Stimulated activated CD4-positive, alpha-beta T cell treated with anti-CD3 and anti-CD28 coated beads, Interleukin-1b, Interleukin-23, amount 100 ng/mL, for 24 hours (primary cell): ENCODE measurements around the gene RRN3.
"Not testable (repeated sequence)": the region's sequence is repeated elsewhere in the genome, so short reads cannot be mapped to it uniquely, and the experiment has no call there.

ENCODE experiments used
- DNase-seq, 4 experiments: peaks; one replicate each; pipeline ENCODE4 v3.0.0-alpha.2; 2020; ENCODE audit warnings: low read depth in 4 of 4, low spot score in 1 of 4

RRN3 gene

DNA sequence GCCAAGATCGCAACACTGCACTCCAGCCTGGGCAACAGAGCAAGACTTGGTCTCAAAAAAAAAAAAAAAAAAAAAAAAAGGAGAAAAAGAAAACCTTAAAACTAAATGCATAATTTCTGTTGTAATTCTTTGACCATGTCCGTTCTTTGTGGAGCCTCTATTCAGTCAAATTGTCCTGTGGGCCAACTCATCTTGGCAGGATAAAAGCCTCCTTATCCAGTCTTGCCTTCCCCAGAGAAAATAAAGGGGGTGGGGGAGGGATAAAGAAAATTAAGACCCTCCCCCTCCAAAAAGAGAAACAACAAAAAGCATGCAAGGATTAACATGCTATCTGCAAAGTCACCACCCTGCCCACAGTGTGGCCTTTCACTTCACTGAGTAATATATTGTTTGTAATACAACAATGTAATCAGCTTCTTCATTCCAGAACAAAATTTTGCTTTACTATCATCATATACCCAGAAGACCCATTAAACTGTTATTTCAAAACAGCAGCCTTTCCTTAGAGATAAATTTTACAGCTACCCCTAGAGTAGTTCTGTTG, 5.4 kb upstream of the RRN3 start:
- DNase-seq, result not testable (repeated sequence)

DNA sequence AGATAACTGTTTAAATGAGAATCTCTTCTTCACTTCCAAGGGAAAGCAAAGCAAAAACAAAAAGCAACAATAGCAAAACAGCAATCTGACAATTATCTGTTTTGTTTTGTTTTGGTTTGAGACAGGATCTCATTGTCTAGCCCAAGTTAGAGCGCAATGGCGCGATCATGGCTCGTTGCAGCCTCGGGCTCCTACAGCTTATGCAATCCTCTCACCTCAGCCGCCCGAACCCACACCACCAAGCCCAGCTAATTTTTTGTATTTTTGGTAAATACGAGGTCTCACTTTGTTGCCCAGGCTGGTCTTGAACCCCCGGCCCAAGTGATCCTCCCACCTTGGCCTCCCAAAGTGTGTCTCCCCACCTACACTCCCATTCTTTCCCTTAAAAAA, 2.5 kb upstream of the RRN3 start:
- DNase-seq, result not testable (repeated sequence)

DNA sequence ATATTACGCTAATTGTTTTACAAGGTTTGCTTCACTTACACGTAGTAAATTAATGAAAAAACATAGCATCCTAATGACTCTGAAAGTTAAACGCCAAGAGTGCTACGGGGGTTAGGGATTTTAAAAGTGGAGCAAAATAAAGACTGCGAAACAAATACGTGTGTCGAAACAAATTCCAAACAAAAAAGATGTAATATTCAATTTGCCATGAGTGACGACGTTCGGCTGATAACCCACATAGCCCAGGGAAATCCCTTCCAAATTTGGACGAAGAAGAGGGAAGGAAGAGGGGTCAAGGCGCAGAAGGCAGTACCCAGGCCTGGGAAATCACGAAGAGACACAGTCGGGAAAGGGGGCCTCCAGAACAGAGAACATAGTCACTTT, 509 bp downstream of the RRN3 start:
- not testable (repeated sequence) for DNase-seq

DNA sequence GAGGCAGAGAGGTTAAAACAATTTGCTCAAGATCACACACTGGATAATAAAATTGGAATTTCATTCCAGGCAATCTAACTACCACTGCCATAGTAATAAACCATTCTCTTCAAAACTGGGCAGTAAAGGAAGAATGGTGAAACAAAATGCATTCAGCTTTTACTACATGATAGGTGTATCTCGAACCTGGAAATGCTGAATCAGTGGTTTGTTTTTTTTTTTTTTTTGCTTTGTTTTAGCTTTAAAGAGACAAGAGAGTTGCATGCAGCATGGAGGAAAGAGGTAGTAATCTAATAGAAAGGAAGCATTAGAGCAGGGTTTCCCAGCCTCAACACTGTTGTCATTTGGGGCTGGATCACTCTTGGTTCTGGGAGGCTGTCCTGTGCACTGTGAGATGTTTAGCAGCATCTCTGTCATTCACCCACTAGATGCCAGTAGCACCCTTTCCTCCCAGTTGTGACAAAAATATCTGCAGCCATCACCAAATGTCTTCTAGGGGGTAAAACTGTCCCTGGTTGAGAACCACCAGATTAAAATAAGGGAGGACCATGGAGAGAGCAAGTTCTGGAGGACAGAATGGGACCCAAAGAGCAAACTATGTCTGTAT, 3.3 kb downstream of the RRN3 start:
- not testable (repeated sequence) for DNase-seq

DNA sequence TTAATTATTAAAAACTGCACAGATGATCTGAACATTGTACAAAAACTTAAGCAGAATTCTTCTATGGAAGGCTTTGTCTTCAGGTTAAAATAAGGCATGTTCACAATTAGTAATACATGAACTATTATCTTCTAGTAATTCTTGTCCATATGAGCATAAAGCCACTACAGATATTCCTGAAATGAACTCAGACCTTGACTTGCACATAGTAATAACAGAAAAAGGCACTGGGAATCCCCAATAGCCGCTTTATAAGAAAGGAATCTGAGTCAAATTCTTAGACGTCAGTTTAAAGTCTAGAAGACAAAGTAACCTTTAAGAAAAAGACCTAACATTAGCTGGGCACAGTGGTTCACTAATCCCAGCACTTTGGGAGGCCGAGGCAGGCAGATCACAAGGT, 11.3 kb downstream of the RRN3 start:
- DNase-seq, result not testable (repeated sequence)

DNA sequence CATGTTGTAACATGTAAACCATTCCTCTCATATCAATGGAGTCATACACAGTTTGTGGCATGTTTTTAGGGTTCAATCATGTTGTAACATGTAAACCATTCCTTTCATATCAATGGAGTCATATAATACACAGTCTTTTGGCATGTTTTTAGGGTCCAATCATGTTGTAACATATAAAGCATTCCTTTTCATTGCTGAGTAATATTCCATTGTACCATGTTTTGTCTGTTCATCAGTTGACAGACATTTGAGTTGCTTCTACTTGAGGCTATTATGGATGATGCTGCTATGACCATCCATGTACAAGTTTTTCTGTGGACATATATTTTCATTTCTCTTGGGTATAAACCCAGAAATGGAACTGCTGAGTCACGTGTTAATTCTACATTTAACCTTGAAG, 13.2 kb downstream of the RRN3 start:
- DNase-seq, result not testable (repeated sequence)

DNA sequence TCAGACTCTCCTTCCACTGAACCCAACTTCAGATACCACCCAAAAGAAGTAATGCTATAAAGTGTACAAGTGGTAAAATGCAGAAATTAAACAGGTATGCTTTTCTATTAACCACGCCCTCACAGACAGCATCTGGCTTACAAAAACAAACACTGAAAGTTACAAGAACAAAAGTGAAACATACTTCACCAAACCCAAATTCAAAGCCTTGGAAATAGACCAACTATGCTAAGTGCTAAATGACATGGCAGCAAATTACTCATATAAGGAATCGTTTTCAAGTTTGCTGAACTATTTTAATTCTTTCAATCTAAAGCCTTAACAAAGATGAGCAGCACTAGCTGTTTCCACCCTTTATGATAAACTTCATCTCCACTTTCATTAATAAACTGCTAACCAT, 17.9 kb downstream of the RRN3 start:
- not testable (repeated sequence) for DNase-seq

DNA sequence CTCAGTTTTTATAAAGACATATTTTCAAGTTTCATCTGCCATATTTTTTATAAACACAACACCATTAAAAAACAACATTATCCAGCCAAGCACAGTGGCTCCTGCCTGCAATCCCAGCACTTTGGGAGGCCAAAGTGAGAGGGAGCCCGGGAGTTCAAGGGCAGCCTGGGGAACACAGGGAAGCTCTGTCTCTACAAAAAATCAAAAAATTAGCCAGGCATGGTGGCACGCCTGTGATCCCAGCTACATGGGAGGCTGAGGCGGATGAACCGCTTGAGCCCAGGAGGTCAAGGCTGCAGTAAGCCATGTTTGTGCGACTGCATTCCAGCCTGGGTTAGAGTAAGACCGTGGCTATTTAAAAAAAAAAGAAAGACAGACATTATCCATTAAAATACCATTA, 21.0 kb downstream of the RRN3 start:
- no peak for DNase-seq

DNA sequence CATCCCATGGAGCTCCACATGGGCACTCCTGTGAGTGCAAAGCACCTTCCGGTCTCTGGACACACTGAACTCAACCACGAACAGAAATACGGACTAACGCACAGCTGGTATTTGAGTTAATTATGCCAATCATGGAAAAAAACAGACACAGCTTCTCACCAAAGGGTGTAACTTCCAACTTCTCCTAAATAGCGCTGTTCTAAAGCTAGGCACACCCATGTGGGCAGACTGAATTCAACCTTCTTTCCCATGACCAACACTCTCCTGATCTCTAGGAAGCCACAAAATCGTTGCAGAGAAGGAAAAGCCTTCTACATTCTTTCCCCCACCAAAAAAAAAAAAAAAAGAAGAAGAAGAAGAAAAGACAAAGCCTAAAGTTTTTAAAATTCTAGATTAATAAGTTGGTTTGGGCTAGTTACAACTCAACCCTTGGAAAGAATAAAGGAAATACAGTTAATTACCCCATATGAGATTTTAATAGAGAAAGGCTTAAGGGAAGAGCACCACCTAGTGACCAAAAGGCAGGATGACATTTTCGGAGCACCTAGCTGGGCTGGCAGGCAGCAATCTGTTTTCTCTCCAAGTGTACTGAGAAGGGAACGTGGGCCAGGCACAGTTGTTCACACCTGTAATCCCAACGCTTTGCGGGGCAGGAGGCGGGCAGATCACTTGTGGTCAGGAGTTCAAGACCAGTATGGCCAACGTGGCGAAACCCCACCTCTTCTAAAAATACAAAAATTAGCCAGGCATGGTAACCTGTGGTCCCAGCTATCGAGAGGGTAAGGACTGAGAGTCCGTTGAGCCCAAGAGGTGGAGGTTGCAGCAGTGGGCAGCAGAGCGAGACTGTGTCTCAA, 21.9 kb downstream of the RRN3 start:
- not testable (repeated sequence) for DNase-seq

DNA sequence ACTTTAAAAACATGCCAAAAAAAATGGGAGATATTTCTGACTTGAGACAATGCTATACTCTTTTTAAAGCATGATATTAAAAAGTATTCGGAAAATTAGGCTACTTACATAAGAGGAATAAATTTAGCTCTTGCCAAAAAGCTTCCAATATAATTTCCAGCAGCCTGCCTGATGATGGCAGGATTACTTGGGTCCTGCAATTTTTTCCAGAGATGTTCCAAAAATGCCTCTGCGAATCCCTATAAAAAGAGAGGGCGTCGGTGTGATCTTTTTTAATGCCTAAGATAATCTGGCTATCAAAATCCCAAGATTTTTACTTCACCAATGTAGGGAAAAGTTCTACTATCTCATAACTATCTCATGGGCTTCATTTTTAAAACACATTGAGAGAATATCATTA, 23.1 kb downstream of the RRN3 start:
- DNase-seq, result not testable (repeated sequence)

DNA sequence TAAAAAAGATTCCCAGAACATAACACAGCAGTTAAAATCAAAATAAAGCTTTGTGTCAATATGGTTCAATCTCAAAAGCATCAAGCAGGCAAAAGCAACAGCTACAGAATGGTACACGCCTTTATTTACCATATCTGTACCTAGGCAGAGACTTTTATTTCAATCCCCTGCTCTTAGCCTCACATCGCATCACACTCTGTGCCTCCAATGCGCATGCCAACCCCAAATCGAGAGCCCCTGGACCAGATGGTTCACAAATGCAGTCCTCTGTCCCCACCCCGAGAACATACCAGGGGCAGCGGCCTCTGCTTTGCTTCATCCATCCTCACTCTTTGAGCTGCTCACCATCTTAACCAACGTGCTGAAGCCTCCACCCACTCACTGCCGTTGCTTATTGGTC, 27.4 kb downstream of the RRN3 start:
- not testable (repeated sequence) for DNase-seq

DNA sequence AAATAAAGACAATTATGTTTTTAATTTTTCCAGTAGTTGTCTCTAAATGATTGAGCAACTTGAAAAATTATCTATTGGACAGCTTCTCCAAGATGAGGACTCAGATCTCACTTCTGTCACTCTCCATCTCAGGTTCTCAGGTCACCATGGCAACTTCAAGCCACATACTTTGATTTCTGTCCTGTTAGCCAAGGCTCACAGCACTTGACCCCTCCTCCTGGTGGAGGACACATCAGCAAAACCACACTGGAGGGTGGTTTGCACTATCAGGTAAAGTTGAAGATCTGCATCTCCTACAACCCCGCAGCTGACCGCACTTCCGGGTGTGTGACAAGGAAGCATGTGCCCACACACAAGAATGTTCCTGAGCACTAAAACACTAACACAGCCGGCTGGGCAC, 28.1 kb downstream of the RRN3 start:
- not testable (repeated sequence) for DNase-seq

DNA sequence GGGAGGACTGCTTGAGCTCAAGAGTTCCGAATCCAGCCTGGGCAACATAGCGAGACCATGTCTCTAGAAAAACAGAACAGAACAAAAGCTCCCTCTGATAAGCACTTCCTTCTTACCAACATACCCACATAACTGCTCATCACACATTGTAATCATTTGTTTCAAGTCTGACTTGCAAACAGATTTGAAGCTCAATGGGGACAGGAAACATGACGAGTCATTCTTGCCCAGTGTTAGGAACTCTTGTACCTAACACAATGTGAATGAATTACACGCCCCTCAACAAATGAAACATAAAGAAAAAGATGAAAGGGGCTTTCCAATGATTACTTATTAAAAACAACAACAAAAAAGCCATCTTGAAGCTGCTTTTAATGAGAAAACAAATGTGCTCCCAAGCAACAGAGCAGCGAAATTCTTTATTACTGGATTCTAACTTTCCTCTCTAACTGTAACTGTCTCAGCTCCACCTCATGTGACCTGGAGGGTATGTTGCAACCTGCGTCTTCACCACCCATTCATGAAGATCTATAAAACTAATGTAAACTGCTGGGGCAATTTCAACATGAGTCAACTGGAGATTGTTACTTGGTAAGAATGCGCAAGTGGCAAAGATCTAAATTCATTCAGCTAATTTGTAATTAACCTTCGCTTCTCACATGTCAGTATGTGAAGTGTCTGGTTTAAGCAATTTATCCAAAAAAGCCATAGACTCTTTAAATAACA, 31.8 kb downstream of the RRN3 start:
- DNase-seq, result not testable (repeated sequence)

DNA sequence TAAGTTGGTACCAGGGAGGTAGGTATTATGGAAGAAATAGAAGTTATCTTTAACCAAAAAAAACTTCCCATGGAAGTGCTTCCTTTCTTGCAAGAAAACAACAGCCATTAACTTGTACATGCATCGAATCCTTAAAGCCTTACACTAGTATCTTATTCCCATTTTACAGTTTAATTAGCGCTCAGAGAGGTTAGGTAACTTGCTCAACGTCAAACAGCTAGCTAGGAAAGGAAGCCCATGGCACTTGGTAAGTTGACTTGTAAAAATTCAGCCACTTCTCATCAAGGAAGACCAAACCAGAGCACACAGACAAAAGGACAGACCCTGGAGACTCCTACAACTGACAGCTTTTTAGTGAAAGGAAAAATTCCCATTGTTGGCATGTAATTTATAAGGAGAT, 34.7 kb downstream of the RRN3 start:
- DNase-seq, result no peak

DNA sequence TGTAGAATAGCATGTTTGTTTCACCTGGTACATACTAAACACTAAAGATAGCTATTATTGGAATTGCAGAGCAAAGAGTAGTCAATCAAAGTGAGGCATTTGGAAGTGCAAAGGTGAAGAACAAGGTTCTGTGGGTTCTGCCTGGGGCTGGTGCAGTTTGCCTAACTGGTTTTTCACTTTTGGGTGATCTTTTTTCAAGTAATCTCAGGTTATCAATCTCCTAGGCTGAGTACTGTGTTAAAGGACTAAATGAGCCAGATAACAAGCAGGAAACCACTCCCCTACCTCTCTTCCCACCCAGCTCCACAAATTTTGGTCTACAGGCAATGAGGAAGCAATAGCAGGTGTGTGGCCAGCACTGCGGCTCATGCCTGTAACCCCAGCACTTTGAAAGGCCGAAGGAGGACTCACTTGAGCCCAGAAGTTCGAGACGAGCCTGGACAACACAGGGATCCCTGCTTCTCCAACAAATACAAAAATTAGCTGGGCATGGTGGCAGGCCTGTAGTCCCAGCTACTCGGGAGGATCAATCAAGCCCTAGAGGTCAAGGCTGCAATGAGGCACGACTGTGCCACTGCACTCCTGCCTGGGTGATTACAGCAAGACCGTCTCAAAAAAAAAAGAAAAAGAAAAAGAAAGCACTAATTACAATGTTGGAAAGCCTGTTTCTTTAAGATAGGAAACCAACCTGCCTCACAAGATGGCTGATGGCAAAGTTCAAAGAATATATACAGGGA, 36.2 kb downstream of the RRN3 start:
- DNase-seq, result no peak

DNA sequence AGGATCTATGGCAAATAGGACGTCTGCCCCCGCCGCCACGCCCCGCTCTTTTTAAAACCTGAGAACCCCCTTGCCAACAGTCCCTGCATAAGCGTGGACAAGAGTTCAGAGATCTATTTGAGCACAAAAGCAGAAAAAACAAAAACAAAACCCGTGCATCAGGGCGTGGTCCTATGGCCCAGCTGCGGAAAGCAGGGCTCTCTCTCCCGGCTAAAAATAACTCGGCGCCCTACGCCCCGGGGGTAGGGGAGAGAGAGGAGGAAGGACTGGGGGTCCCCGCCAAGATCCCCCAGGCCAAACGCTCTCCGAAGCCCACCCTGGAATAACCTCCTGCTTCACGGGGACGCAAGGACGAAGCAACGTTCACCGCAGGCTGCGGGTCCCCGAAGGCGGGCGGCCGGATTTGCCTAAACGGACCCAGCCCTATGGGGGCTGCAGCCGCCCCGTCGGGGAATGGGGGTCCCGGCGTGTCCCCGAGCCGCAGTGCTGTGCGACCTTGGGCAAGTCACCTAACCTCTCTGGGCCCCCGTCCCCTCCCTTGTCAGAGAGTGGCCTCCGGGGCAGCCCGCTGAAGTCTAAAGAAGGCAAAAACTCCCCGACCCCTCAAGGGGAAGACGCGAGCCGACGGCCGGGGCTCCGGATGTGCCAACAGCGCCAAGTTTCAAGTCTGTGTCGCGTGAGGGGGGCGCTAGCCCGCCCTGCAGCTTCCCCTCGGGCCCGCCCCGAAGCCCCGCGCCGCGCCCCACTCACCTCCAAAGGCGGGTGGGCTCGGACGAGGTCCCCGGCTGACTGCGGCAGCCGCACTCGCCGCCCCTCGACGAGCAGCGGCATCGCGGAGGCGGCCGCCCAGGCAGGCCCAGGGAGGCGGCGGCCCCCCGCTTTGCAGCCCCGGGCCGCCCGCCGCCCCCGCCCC, 38.7 kb downstream of the RRN3 start:
- DNase-seq, result peak in 3 of 4 experiments; percentile 32 to 50 (median 39)

DNA sequence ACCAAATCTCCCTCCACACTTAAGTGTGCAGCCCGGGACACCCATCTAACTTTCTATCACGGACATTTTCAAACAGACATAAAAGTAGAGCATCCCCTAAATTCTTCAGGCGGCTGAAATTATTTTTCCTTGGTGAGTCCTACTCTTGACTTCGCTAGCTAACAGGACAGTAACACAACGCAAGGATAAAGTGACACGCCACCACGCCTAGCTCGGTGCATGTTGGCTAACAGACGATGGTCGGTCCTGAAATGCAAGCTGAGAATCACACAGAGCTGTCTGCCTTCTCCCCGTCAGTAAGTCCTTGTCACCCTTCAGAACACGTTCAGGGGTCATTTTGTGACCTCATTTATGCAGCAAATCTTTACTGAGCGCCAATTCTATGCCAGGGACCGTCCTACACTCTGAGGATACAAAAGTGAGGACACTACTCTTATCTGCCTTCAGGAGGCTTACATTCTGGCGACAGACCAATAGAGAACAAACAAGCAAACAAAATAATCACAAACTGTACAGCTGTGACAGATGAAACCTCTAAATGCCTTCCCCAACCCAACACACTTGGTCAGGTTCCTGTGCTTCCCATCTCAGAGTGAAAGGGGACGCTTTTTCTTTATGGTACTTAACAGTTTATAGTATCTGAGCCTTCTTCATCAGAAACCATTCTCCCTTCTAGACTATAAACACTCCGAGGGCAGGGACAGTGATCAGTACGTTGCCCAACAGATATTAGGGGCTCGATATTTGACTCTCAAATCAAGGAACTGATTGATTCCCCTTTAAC, 39.5 kb downstream of the RRN3 start:
- no peak for DNase-seq

DNA sequence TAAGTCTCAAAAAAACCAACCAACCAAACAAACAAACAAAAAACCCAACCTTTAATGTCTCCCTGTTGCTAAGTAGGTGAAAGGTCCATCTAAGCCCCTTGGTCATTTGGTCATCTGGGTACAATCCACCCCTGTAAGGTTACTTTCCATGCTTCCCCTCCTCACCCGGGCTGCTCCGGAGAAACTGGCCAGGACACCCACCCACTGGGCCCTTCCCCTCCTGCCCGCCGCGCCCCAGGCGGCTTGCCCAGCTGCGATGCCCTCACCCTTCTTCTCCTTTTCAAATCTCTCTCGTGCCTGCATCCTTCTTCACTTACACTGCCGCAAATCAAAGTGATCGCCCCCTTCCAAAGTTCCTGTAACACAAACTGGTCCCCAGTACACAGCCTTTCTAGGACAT, 40.2 kb downstream of the RRN3 start:
- no peak for DNase-seq
